Heart left ventricle (tissue), 13 donors: ENCODE results near the gene VSX2.

Experiments used
- CTCF ChIP-seq, 12 donors: fragments of 200-600 bp; sonication (generic) in 4 of 12; IDR thresholded peaks; one replicate each; pipeline versions ENCODE4 v1.5.0 to v1.8.0; 2018 to 2022; ENCODE audit warnings: antibody characterized with exemption in 12 of 12, mild to moderate bottlenecking in 5 of 12
- POLR2A ChIP-seq, 2 donors: fragments of 450-650 bp; IDR thresholded peaks; one replicate each; pipeline ENCODE4 v1.6.1; 2017; ENCODE audit warnings: antibody characterized with exemption in 2 of 2, mild to moderate bottlenecking in 2 of 2, moderate library complexity in 2 of 2
- donor health status: ischemic (EF 13 %, LVEDD 7.1; RV severe dilation, severe dysfunction).
- donor health status: DM: no; HTN: yes; CAD: no.
- donor health status: DM: no; HTN: no; CAD: no.
- donor health status: ischemic (EF 25% LVEDD 6.9; RV normal size, moderate dysfunction).
- donor health status: ischemic (EF 25% LVEDD 5.7; RV mildly dilated, moderate dysfunction).
- donor health status: ischemic (EF 35%, LVEDD 5.7; RV mildly dilated, moderate dysfunction).
- donor health status: nonischemic (EF 11% LVEDD 7.7; RV severe dilation, severe dysfunction).
- donor health status: DM: yes; HTN: yes; CAD: no.
- donor health status: PGD.
- donor health status: ischemic (EF 29% LVEDD 5.4; RV normal size, mild dysfunction).
- donor health status: nonischemic (EF 23%, LVEDD 6.1; RV moderate dilation, normal function).

GRCh38 chr14:74267588-74267987, 28.3 kb downstream of the VSX2 start:
- TF ChIP-seq CTCF (IDR thresholded peaks at IDR 0.05) (no peak), POLR2A (IDR thresholded peaks at IDR 0.05) (no peak)
